DND-41 (cell line): ENCODE measurements around the gene SLC39A3.

ENCODE experiments used
- ATAC-seq: fragments of 200-7000 bp; cut with Tn5 transposase; 3 replicates; pipeline ENCODE4 v1.9.1; 2021; ENCODE audit warnings: low read depth; ENCODE audit not compliant: insufficient read depth
- DNase-seq: peaks from one replicate; pipeline ENCODE4 v3.0.0-alpha.2; 2020
- H2AFZ ChIP-seq: 2 replicates; pipeline ENCODE4 v1.6.0; 2012; ENCODE audit warnings: low read depth, low read length
- H3K27ac ChIP-seq: 2 replicates; pipeline ENCODE4 v1.5.1; 2012; ENCODE audit warnings: low read length, inconsistent platforms
- H3K27me3 ChIP-seq: fragments of 200-600 bp; sonication (generic); 2 replicates; pipeline ENCODE4 v1.6.0; 2012; ENCODE audit warnings: low read length, mild to moderate bottlenecking, inconsistent platforms; ENCODE audit not compliant: insufficient read depth, poor library complexity
- H3K36me3 ChIP-seq: 2 replicates; pipeline ENCODE4 v1.5.1; 2012; ENCODE audit warnings: low read length, inconsistent platforms; ENCODE audit not compliant: insufficient read depth
- H3K4me1 ChIP-seq: 2 replicates; pipeline ENCODE4 v1.5.1; 2012; ENCODE audit warnings: mild to moderate bottlenecking, low read length; ENCODE audit not compliant: insufficient read depth
- H3K4me2 ChIP-seq: 2 replicates; pipeline ENCODE4 v1.6.0; 2012; ENCODE audit warnings: mild to moderate bottlenecking, moderate library complexity, low read length, inconsistent platforms; ENCODE audit not compliant: insufficient read depth
- H3K4me3 ChIP-seq, 2 experiments: fragments of 200-600 bp in 1 of 2; shearing (Covaris generic) in 1 of 2; 2 replicates each; pipeline ENCODE4 v1.5.1; 2012 to 2016; ENCODE audit warnings: inconsistent platforms in 2 of 2, low read length in 2 of 2, mild to moderate bottlenecking in 2 of 2, low read depth in 1 of 2, moderate library complexity in 1 of 2
- H3K79me2 ChIP-seq: 2 replicates; pipeline ENCODE4 v1.6.0; 2012; ENCODE audit warnings: low read length, inconsistent platforms; ENCODE audit not compliant: insufficient read depth
- H3K9ac ChIP-seq: 2 replicates; pipeline ENCODE4 v1.6.0; 2012; ENCODE audit warnings: low read depth, mild to moderate bottlenecking, inconsistent platforms, low read length, moderate library complexity
- H3K9me3 ChIP-seq: 2 replicates; pipeline ENCODE4 v1.5.1; 2012; ENCODE audit warnings: low read length, moderate library complexity, mild to moderate bottlenecking, inconsistent platforms; ENCODE audit not compliant: insufficient read depth, severe bottlenecking
- H4K20me1 ChIP-seq: 2 replicates; pipeline ENCODE4 v1.6.0; 2012; ENCODE audit warnings: low read length; ENCODE audit not compliant: insufficient read depth
- EZH2 ChIP-seq: IDR thresholded peaks from 3 replicates; pipeline ENCODE4 v1.6.1; 2012; ENCODE audit warnings: borderline replicate concordance, low read depth, mild to moderate bottlenecking, moderate library complexity, low read length, inconsistent platforms; ENCODE audit not compliant: severe bottlenecking
- TF ChIP-seq, protein P1 (sequence below): IDR thresholded peaks from 2 replicates; pipeline ENCODE4 v1.5.1; 2012; ENCODE audit warnings: borderline replicate concordance, low read length, moderate library complexity, mild to moderate bottlenecking; ENCODE audit not compliant: poor library complexity, severe bottlenecking; ENCODE audit errors: extremely low read depth

Gene SLC39A3

DNA sequence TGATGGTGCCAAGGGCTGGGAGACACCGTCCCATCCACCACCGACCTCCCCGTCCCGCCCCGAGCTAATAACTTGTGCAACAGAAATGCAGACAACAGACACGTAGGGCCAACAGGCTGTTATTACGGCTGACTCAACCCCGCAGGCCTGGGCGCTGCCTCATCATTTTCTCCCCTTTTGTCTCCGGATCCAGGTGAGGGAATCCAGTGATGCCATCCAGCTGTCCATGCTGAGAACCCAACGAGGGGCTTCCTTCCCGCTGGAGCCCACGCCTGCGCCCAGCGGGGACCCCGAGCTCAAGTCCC lies 12.2 kb downstream of the SLC39A3 start:
- no peaks in the 10 kb centered on the region for H3K4me1 ChIP-seq
- H3K79me2 ChIP-seq = no peaks in the 10 kb centered on the region
- H3K9ac ChIP-seq = no peak overlapping the region
- DNase-seq (no peak), ATAC-seq (no peak)
- H3K4me2 ChIP-seq = no peak overlapping the region
- no peaks in the 10 kb centered on the region for H3K9me3 ChIP-seq
- H4K20me1 ChIP-seq = peaks cover 3% of the 10 kb centered on the region; the same call in 1 of the 2 replicates
- H3K27ac ChIP-seq = no peak overlapping the region
- H3K27me3 ChIP-seq = no peaks in the 10 kb centered on the region
- TF ChIP-seq EZH2 = no peak
- TF ChIP-seq, protein P1, sequence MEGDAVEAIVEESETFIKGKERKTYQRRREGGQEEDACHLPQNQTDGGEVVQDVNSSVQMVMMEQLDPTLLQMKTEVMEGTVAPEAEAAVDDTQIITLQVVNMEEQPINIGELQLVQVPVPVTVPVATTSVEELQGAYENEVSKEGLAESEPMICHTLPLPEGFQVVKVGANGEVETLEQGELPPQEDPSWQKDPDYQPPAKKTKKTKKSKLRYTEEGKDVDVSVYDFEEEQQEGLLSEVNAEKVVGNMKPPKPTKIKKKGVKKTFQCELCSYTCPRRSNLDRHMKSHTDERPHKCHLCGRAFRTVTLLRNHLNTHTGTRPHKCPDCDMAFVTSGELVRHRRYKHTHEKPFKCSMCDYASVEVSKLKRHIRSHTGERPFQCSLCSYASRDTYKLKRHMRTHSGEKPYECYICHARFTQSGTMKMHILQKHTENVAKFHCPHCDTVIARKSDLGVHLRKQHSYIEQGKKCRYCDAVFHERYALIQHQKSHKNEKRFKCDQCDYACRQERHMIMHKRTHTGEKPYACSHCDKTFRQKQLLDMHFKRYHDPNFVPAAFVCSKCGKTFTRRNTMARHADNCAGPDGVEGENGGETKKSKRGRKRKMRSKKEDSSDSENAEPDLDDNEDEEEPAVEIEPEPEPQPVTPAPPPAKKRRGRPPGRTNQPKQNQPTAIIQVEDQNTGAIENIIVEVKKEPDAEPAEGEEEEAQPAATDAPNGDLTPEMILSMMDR = no peak
- H3K36me3 ChIP-seq = peaks cover 13% of the 10 kb centered on the region
- H2AFZ ChIP-seq = no peak overlapping the region
- H3K4me3 ChIP-seq = no peak overlapping the region

DNA sequence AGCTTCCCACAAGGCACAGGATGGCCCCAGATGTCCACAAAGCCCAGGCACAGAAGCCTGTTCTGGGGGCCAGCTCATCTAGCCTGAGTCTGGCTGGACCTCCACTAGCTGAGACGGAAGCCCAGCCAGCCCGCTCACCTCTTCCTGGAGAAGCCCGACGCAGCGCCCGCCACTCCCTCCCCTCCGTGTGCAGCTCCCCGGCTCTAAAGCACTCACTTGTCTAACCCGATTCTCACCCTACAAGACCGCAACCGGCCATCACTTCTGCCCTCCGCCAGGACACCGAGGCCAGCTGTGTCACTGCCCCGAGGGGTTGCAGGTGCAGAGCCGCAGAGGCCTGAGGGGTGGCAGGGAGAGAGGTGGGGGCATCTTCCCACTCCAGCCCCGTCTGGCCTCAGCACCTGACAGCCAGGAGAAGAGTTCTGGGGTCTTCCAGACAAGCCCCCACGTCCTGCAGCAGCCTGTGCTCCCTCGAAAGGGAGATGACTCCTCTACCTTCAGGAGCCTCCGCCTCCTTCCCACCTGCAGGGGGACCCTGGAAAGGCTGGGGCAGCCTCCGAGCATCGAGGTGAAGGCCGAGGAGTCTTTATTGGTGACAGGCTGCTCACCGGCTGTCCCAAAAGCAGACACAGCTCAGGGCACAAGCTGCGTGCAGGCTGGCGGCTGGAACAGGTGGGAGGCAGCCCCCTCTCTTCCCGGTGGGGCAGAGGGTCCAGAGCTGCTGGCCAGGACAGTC lies 12.7 kb downstream of the SLC39A3 start:
- H3K27me3 ChIP-seq = no peaks in the 10 kb centered on the region
- no peak overlapping the region for H3K27ac ChIP-seq
- peaks cover 3% of the 10 kb centered on the region; the same call in 1 of the 2 replicates for H4K20me1 ChIP-seq
- H3K9me3 ChIP-seq = no peaks in the 10 kb centered on the region
- H3K4me1 ChIP-seq = no peaks in the 10 kb centered on the region
- H3K4me3 ChIP-seq = no peak overlapping the region
- DNase-seq = no peak
- H3K9ac ChIP-seq = no peak overlapping the region
- peaks cover 12% of the 10 kb centered on the region for H3K36me3 ChIP-seq
- no peak overlapping the region for H2AFZ ChIP-seq
- H3K79me2 ChIP-seq = no peaks in the 10 kb centered on the region
- no peak for ATAC-seq
- TF ChIP-seq, protein P1 = no peak
- TF ChIP-seq EZH2 = no peak
- H3K4me2 ChIP-seq = no peak overlapping the region

DNA sequence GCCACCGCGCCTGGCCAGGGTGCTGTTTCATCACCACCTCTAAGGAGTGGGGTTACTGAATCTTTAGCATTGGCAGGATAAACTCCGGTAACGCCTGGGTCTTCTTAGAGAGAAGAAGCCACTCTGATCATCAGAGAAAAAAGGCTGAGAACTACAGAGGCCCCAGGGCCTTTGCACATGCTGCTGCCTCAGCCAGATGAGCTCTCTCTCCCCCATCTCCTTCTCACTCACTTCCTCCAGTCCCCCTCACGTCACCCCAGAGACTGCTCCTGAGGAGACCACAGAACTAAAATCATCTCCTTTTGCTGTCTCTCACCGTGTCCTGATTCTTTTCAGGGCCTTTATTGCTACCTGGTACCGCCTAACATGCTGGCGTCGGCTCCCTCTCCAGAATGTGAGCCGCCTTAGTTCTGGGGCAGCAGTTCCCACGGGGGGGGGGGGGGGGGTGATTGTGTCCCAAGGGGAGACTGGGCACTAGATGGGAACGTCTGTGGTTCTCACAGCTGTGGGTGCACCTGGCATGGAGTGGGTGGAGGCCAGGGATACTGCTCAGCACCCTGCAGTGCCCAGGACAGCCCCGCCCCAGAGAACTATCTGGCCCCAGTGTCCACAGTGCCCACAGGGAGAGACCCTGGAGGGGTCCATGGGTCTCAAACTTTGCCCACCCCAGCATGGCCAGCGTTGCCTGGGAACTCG lies 13.5 kb downstream of the SLC39A3 start:
- H3K27ac ChIP-seq = no peak overlapping the region
- H2AFZ ChIP-seq = no peak overlapping the region
- H3K79me2 ChIP-seq = no peaks in the 10 kb centered on the region
- H3K9ac ChIP-seq = no peak overlapping the region
- ATAC-seq = no peak
- peaks cover 5% of the 10 kb centered on the region for H3K36me3 ChIP-seq
- H3K9me3 ChIP-seq = no peaks in the 10 kb centered on the region
- no peak for DNase-seq
- H3K4me1 ChIP-seq = no peaks in the 10 kb centered on the region
- H3K4me3 ChIP-seq = no peak overlapping the region
- no peak for TF ChIP-seq EZH2
- TF ChIP-seq, protein P1 = no peak
- peaks cover 3% of the 10 kb centered on the region; the same call in 1 of the 2 replicates for H4K20me1 ChIP-seq
- H3K4me2 ChIP-seq = no peak overlapping the region
- no peaks in the 10 kb centered on the region for H3K27me3 ChIP-seq

DNA sequence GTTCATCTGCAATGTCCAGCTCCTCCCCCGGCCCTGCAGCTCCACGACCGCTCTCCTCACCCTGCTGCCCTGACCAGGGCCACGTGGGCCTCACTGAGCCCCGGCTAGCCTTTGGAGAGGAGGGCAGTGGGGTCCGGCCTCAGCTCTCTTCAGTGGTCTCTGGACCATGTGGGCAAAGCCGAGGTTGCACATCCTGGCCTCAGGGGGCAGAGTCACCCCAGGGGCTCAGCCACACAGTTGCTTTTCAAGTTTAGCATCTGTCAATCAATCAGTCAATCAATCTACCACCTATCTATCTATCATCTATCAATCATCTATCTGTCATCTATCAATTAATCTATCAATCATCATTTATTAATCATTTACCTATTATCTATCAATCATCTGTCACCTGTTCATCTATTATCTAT lies 15.7 kb downstream of the SLC39A3 start:
- no peak for DNase-seq
- H3K27ac ChIP-seq = no peak overlapping the region

More for the DNA sequence above, 15.7 kb downstream of the SLC39A3 start:
- Histone ChIP-seq H3K9ac (no peak overlapping the region), H2AFZ (no peak overlapping the region), H3K27me3 (no peaks in the 10 kb centered on the region), H3K36me3 (no peaks in the 10 kb centered on the region), H3K9me3 (no peaks in the 10 kb centered on the region), H4K20me1 (peaks cover 3% of the 10 kb centered on the region; the same call in 1 of the 2 replicates), H3K4me3 (no peak overlapping the region), H3K4me1 (no peaks in the 10 kb centered on the region), H3K79me2 (no peaks in the 10 kb centered on the region), H3K4me2 (no peak overlapping the region)
- ATAC-seq = no peak
- TF ChIP-seq EZH2 = no peak
- TF ChIP-seq, protein P1 = peak; percentile 20
